H9 (cell line): ENCODE measurements around the gene GRID1. TPM values are rescaled to one million over a fixed set of nuclear protein-coding genes. Genes with fewer than 3 reads are reported as not detected.

Experiments used
- DNase-seq: peaks from one replicate; pipeline ENCODE4 v3.0.0-alpha.2; 2017
- H2AFZ ChIP-seq: one replicate; pipeline ENCODE4 v1.6.1; 2013; ENCODE audit warnings: mild to moderate bottlenecking, low read length, control low read depth, moderate library complexity
- H2AK5ac ChIP-seq: 2 replicates; pipeline ENCODE4 v1.6.1; 2013; ENCODE audit warnings: low read length, control low read depth, mixed read lengths; ENCODE audit not compliant: insufficient read length
- H2BK120ac ChIP-seq: one replicate; pipeline ENCODE4 v1.6.1; 2013; ENCODE audit warnings: low read depth, mild to moderate bottlenecking, low read length, control low read depth, inconsistent platforms; ENCODE audit not compliant: poor library complexity, severe bottlenecking
- H2BK12ac ChIP-seq: 2 replicates; pipeline ENCODE4 v1.6.1; 2013; ENCODE audit warnings: low read length, control low read depth, mixed read lengths, low read depth; ENCODE audit not compliant: insufficient read length
- H2BK15ac ChIP-seq: 2 replicates; pipeline ENCODE4 v1.6.1; 2013; ENCODE audit warnings: low read depth, low read length, control low read depth
- H2BK20ac ChIP-seq: one replicate; pipeline ENCODE4 v1.6.1; 2013; ENCODE audit warnings: low read depth, mild to moderate bottlenecking, low read length, control low read depth, inconsistent platforms; ENCODE audit not compliant: poor library complexity, severe bottlenecking
- H2BK5ac ChIP-seq: 2 replicates; pipeline ENCODE4 v1.6.1; 2013; ENCODE audit warnings: low read length, control low read depth, mixed read lengths; ENCODE audit not compliant: insufficient read length
- H3K14ac ChIP-seq: 2 replicates; pipeline ENCODE4 v1.6.1; 2013; ENCODE audit warnings: low read length, control low read depth; ENCODE audit not compliant: insufficient read depth
- H3K18ac ChIP-seq: 2 replicates; pipeline ENCODE4 v1.6.1; 2013; ENCODE audit warnings: low read depth, mild to moderate bottlenecking, mixed read lengths, low read length, control low read depth; ENCODE audit not compliant: insufficient read length
- H3K23ac ChIP-seq: 2 replicates; pipeline ENCODE4 v1.6.1; 2013; ENCODE audit warnings: low read length, control low read depth, mixed read lengths, low read depth; ENCODE audit not compliant: insufficient read length
- H3K23me2 ChIP-seq: 2 replicates; pipeline ENCODE4 v1.6.1; 2013; ENCODE audit warnings: low read depth, mild to moderate bottlenecking, mixed read lengths, low read length, control low read depth; ENCODE audit not compliant: insufficient read length, poor library complexity, severe bottlenecking
- H3K27ac ChIP-seq: 2 replicates; pipeline ENCODE4 v1.5.1; 2013; ENCODE audit warnings: low read length, control low read depth, mixed read lengths, low read depth; ENCODE audit not compliant: insufficient read length
- H3K27me3 ChIP-seq: 2 replicates; pipeline ENCODE4 v1.6.1; 2013; ENCODE audit warnings: low read length, control low read depth, inconsistent platforms; ENCODE audit not compliant: insufficient read depth
- H3K4ac ChIP-seq: 2 replicates; pipeline ENCODE4 v1.6.1; 2013; ENCODE audit warnings: low read depth, mild to moderate bottlenecking, control low read depth, inconsistent platforms, low read length, moderate library complexity
- H3K4me1 ChIP-seq: 2 replicates; pipeline ENCODE4 v1.6.1; 2013; ENCODE audit warnings: low read length, control low read depth, inconsistent platforms; ENCODE audit not compliant: insufficient read depth
- H3K4me2 ChIP-seq: 2 replicates; pipeline ENCODE4 v1.6.1; 2013; ENCODE audit warnings: low read length, control low read depth, mixed read lengths; ENCODE audit not compliant: insufficient read length, insufficient read depth
- H3K56ac ChIP-seq: 2 replicates; pipeline ENCODE4 v1.6.1; 2013; ENCODE audit warnings: low read depth, mild to moderate bottlenecking, mixed read lengths, low read length, control low read depth; ENCODE audit not compliant: insufficient read length
- H3K79me1 ChIP-seq: 2 replicates; pipeline ENCODE4 v1.6.1; 2013; ENCODE audit warnings: low read depth, mild to moderate bottlenecking, moderate library complexity, low read length, control low read depth, inconsistent platforms; ENCODE audit not compliant: insufficient read depth, poor library complexity, severe bottlenecking
- H3K79me2 ChIP-seq: 2 replicates; pipeline ENCODE4 v1.6.1; 2013; ENCODE audit warnings: low read length, control low read depth, inconsistent platforms; ENCODE audit not compliant: insufficient read depth
- H3K9ac ChIP-seq: 2 replicates; pipeline ENCODE4 v1.6.1; 2013; ENCODE audit warnings: low read length, control low read depth, mixed read lengths; ENCODE audit not compliant: insufficient read length; ENCODE audit errors: extremely low read depth
- H3K9me3 ChIP-seq: one replicate; pipeline ENCODE4 v1.6.1; 2013; ENCODE audit warnings: low read depth, low read length, inconsistent platforms; ENCODE audit not compliant: control insufficient read depth
- H3T11ph ChIP-seq: one replicate; pipeline ENCODE4 v1.6.1; 2013; ENCODE audit warnings: mild to moderate bottlenecking, low read length, control low read depth, inconsistent platforms
- H4K20me1 ChIP-seq: one replicate; pipeline ENCODE4 v1.6.1; 2013; ENCODE audit not compliant: control insufficient read depth, insufficient read length, insufficient read depth
- H4K5ac ChIP-seq: 2 replicates; pipeline ENCODE4 v1.6.1; 2013; ENCODE audit warnings: low read depth, mild to moderate bottlenecking, mixed read lengths, low read length, control low read depth; ENCODE audit not compliant: insufficient read length
- H4K8ac ChIP-seq: replicated peaks from 2 replicates; pipeline ENCODE4 v1.6.1; 2013; ENCODE audit warnings: low read length, control low read depth, mixed read lengths, low read depth; ENCODE audit not compliant: insufficient read length
- H4K91ac ChIP-seq: 2 replicates; pipeline ENCODE4 v1.6.1; 2013; ENCODE audit warnings: low read depth, mild to moderate bottlenecking, moderate library complexity, mixed read lengths, low read length, control low read depth; ENCODE audit not compliant: insufficient read length
- H3K27ac Mint-ChIP-seq, 3 experiments: 2 replicates in 2 of 3; 3 replicates in 1 of 3; pipeline ENCODE4 v1.8.0; 2020 to 2021; ENCODE audit warnings: mixed read lengths in 3 of 3, mild to moderate bottlenecking in 1 of 3, moderate library complexity in 1 of 3
- H3K27me3 Mint-ChIP-seq: 2 replicates; pipeline ENCODE4 v1.8.0; 2021; ENCODE audit warnings: low read depth, mild to moderate bottlenecking, moderate library complexity, mixed read lengths
- H3K36me3 Mint-ChIP-seq, 3 experiments: 2 replicates in 2 of 3; 3 replicates in 1 of 3; pipeline ENCODE4 v1.8.0; 2020 to 2021; ENCODE audit warnings: low read depth in 3 of 3, mixed read lengths in 3 of 3; ENCODE audit not compliant: insufficient read depth in 1 of 3
- H3K4me1 Mint-ChIP-seq, 2 experiments: 2 replicates each; pipeline ENCODE4 v1.8.0; 2020; ENCODE audit warnings: mixed read lengths in 2 of 2
- H3K4me3 Mint-ChIP-seq, 2 experiments: 2 replicates in 1 of 2; 3 replicates in 1 of 2; pipeline ENCODE4 v1.8.0; 2020 to 2021; ENCODE audit warnings: mild to moderate bottlenecking in 2 of 2, mixed read lengths in 2 of 2, moderate library complexity in 1 of 2
- H3K9me3 Mint-ChIP-seq, 2 experiments: 2 replicates in 1 of 2; 3 replicates in 1 of 2; pipeline ENCODE4 v1.8.0; 2020; ENCODE audit warnings: mild to moderate bottlenecking in 2 of 2, mixed read lengths in 2 of 2, moderate library complexity in 1 of 2
- WGBS: extraction: QIAGEN DNeasy Blood & Tissue Kit; methylation state at CpG from one replicate; pipeline ENCODE4 v1.1.7; 2013; ENCODE audit warnings: missing lambda C conversion rate, low lambda C conversion rate, mixed read lengths; ENCODE audit not compliant: insufficient read length; ENCODE audit errors: extremely low coverage; 5-methylcytosine and 5-hydroxymethylcytosine counted together
- total RNA-seq: library from RNA; stranded (reverse); gene quantifications from 2 replicates; pipeline ENCODE4 v1.2.1, GENCODE V29; 2021
- TF ChIP-seq, protein P1 (sequence below): fragments of 200-600 bp; sonication (generic); conservative IDR thresholded peaks from 3 replicates; pipeline ENCODE4 v1.8.0; 2021; ENCODE audit warnings: antibody characterized with exemption, mild to moderate bottlenecking

The GRID1 gene
- total RNA-seq, 1 experiment from 2014 or later = 0.35 TPM

DNA sequence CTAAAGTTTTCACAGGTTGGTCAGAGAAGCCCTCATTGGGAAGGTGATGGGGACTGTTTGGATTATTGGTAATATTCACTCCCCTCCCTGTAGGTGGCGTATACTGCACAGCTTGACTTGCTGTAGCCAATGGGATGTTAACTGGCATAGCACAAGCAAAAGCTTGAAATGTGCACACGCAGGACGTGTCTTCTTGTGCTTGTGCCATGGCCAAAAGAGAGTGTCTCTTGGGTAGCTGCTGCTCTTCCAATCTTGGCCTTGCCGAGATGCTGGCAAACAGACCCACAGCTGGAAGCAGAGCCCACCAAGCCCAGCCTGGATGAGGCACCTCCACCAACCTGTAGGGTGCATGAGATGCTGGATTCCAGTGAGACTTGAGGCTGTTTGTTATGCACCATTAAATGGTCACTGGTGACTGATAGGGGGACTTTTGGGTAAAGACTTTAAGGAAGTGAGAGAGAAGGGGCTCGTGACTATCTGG, 266.0 kb downstream of the GRID1 start:
- Histone ChIP-seq H2AK5ac (no peak overlapping the region), H4K5ac (no peak overlapping the region), H3K14ac (no peak overlapping the region), H3K18ac (no peak overlapping the region), H3K27ac (no peak overlapping the region), H3K56ac (no peak overlapping the region), H3K23me2 (no peaks in the 10 kb centered on the region), H2BK12ac (no peak overlapping the region), H2BK5ac (no peak overlapping the region), H3K9me3 (no peaks in the 10 kb centered on the region), H2BK120ac (no peak overlapping the region), H3K79me1 (no peaks in the 10 kb centered on the region), H3K9ac (no peak overlapping the region), H4K20me1 (no peaks in the 10 kb centered on the region), H2AFZ (no peak overlapping the region), H4K91ac (no peak overlapping the region), H2BK20ac (no peak overlapping the region), H3K23ac (no peak overlapping the region), H3K79me2 (no peaks in the 10 kb centered on the region), H3K4me1 (no peaks in the 10 kb centered on the region), H4K8ac (no peak overlapping the region), H2BK15ac (no peak overlapping the region), H3K27me3 (no peaks in the 10 kb centered on the region), H3K4ac (no peak overlapping the region), H3K4me2 (no peak overlapping the region), H3T11ph (no peak overlapping the region)
- Mint-ChIP-seq H3K27me3 (no peaks in the 10 kb centered on the region), H3K4me3 (no peak overlapping the region), H3K9me3 (no peaks in the 10 kb centered on the region; a peak in 1 of 5 replicates), H3K27ac (no peak overlapping the region), H3K36me3 (no peaks in the 10 kb centered on the region), H3K4me1 (no peaks in the 10 kb centered on the region)
- WGBS = no CpG with 5 or more reads among the region's 5 CpGs
- TF ChIP-seq, protein P1, sequence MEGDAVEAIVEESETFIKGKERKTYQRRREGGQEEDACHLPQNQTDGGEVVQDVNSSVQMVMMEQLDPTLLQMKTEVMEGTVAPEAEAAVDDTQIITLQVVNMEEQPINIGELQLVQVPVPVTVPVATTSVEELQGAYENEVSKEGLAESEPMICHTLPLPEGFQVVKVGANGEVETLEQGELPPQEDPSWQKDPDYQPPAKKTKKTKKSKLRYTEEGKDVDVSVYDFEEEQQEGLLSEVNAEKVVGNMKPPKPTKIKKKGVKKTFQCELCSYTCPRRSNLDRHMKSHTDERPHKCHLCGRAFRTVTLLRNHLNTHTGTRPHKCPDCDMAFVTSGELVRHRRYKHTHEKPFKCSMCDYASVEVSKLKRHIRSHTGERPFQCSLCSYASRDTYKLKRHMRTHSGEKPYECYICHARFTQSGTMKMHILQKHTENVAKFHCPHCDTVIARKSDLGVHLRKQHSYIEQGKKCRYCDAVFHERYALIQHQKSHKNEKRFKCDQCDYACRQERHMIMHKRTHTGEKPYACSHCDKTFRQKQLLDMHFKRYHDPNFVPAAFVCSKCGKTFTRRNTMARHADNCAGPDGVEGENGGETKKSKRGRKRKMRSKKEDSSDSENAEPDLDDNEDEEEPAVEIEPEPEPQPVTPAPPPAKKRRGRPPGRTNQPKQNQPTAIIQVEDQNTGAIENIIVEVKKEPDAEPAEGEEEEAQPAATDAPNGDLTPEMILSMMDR = peak; percentile 75
- DNase-seq = peak; percentile 41
